GM23248 (cell line): ENCODE results near the gene NTN3.

Experiments used
- EZH2 ChIP-seq: fragments of 200-600 bp; sonication (generic); IDR thresholded peaks from 2 replicates; pipeline ENCODE4 v1.6.1; 2018; ENCODE audit warnings: antibody characterized with exemption, mild to moderate bottlenecking; ENCODE audit not compliant: insufficient read depth, poor library complexity, severe bottlenecking
- EZH2phosphoT487 ChIP-seq: fragments of 200-600 bp; sonication (generic); IDR thresholded peaks from 2 replicates; pipeline ENCODE4 v1.6.1; 2018; ENCODE audit warnings: antibody characterized with exemption, moderate library complexity, mild to moderate bottlenecking, low read depth; ENCODE audit not compliant: insufficient read depth

DNA sequence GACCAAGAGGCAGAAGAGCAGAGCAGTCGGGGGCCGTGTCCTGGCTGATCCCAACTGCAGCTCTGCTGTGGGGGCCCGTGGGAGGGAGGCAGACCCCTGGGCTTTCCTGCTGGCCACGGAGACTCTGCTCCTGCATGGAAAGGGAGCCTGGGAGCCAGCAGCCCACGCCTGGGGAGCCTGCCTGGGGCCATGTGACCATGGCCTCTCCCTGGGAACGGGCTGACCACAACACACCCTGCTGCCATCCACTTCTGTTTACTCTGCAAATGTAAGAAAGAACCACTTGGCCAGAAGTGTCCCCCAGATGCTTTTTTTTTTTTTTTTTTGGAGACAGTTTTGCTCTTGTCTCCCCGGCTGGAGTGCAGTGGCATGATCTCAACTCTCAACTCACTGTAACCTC, 13.2 kb upstream of the NTN3 start:
- no peak for TF ChIP-seq EZH2phosphoT487
- TF ChIP-seq EZH2 = no peak
